Ovary (tissue), 9 donors: Measurements from ENCODE around the gene KIAA1143. TPM values are rescaled to one million over a fixed set of nuclear protein-coding genes. Genes with fewer than 3 reads are reported as not detected.

Source experiments
- DNase-seq, 5 donors: peaks; one replicate each; pipeline ENCODE4 v3.0.0-alpha.2; 2019 to 2020
- H3K27ac ChIP-seq, 2 donors: fragments of 200-600 bp; one replicate each; pipeline versions ENCODE4 v1.5.1 to v1.8.0; 2019 to 2022
- H3K27me3 ChIP-seq: fragments of 200-600 bp; one replicate; pipeline ENCODE4 v1.8.0; 2022
- H3K36me3 ChIP-seq: fragments of 200-600 bp; sonication (generic); one replicate; pipeline ENCODE4 v1.5.1; 2019
- H3K4me1 ChIP-seq: one replicate; pipeline ENCODE4 v1.8.1; 2013; ENCODE audit warnings: mild to moderate bottlenecking, moderate library complexity; ENCODE audit not compliant: insufficient read depth
- H3K4me3 ChIP-seq: fragments of 200-600 bp; sonication (generic); one replicate; pipeline ENCODE4 v1.5.1; 2017
- H3K9me3 ChIP-seq, 2 donors: fragments of 200-600 bp in 1 of 2; sonication (generic) in 1 of 2; one replicate each; pipeline versions ENCODE4 v1.5.1 to v1.8.1; 2013 to 2019; ENCODE audit warnings: mild to moderate bottlenecking in 1 of 2, moderate library complexity in 1 of 2
- EP300 ChIP-seq: sonication (generic); formaldehyde crosslinking; IDR thresholded peaks from one replicate; pipeline ENCODE4 v1.6.1; 2017; ENCODE audit warnings: antibody characterized with exemption
- POLR2A ChIP-seq: fragments of 450-650 bp; IDR thresholded peaks from one replicate; pipeline ENCODE4 v1.6.1; 2017; ENCODE audit warnings: antibody characterized with exemption, mild to moderate bottlenecking, moderate library complexity
- WGBS, 3 donors: extraction: QIAGEN DNeasy Blood & Tissue Kit in 1 of 3; methylation state at CpG; one replicate each; pipeline versions ENCODE4 v1.1.5 to v1.1.7; 2013 to 2017; 5-methylcytosine and 5-hydroxymethylcytosine counted together
- intact Hi-C, 4 donors: fragments of 100-400 bp; cut with DNase I; formaldehyde crosslinking; loops; one replicate each; pipeline versions ENCODE4 v1.11.0 to v1.15.1; 2022 to 2023
- polyA plus RNA-seq, 2 donors: library from polyadenylated mRNA; stranded (reverse); fragments of 200-250 nt in 1 of 2; fragments of 350-450 nt in 1 of 2; fragmentation: Illumina TruSeq in 1 of 2; extraction: RNeasy Lipid Tissue Mini Kit (QIAGEN cat#74804) in 1 of 2; gene quantifications; one replicate each; pipeline ENCODE4 v1.2.3, GENCODE V29; 2013 to 2014
- total RNA-seq, 7 donors: library from RNA; depleted of rRNA in 2 of 7; stranded (reverse); fragments of >200 nt in 2 of 7; fragmentation: NEBNext Ultra II Directional in 3 of 7; extraction: Animal tissue kit (Norgen Biotek cat#: 25700) in 3 of 7; gene quantifications; one replicate each; pipeline versions ENCODE4 v1.1.0 to v1.2.4, GENCODE V29; 2016 to 2023
- TF ChIP-seq, protein P1 (sequence below), 3 donors: fragments of 450-650 bp in 2 of 3; fragments of 200-600 bp in 1 of 3; IDR thresholded peaks; one replicate each; pipeline versions ENCODE4 v1.5.1 to v1.8.0; 2016 to 2022; ENCODE audit warnings: antibody characterized with exemption in 3 of 3, mild to moderate bottlenecking in 1 of 3
- donor health status: DM: no; HTN: no; CAD: no; lungs with moderate emphysema.
- donor health status: DM: no; HTN: no; CAD: no.
- donor health status: Bipolar disorder and iron deficiency.
- donor health status: DM: yes; HTN: yes; CAD: no.
- donor health status: DM: no; HTN: no; CAD: no.
- donor health status: DM: yes; HTN: yes; CAD: no.

Gene KIAA1143
- total and polyA plus RNA-seq, 9 donors = 22.4 to 55.4 (median 37.3) TPM

DNA sequence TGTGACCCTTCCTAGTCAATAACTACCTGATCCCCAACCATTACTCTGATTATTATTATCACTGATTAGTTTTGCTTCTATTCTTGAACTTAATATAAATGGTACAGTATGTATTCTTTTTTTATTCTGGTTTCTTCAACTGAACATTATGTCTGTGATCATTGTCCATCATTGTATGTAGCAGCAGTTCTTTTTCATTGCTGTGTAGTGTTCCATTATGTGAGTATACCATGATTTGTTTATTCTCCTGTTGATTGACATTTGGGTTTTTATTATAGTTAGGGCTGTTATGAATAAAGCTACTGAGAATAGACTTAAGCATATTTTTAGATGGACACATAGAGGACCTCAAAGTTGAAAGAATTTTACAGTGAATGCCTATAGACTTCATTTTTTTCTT, 2.8 kb upstream of the KIAA1143 start:
- no peak for TF ChIP-seq POLR2A
- no peak for TF ChIP-seq EP300
- TF ChIP-seq, protein P1, sequence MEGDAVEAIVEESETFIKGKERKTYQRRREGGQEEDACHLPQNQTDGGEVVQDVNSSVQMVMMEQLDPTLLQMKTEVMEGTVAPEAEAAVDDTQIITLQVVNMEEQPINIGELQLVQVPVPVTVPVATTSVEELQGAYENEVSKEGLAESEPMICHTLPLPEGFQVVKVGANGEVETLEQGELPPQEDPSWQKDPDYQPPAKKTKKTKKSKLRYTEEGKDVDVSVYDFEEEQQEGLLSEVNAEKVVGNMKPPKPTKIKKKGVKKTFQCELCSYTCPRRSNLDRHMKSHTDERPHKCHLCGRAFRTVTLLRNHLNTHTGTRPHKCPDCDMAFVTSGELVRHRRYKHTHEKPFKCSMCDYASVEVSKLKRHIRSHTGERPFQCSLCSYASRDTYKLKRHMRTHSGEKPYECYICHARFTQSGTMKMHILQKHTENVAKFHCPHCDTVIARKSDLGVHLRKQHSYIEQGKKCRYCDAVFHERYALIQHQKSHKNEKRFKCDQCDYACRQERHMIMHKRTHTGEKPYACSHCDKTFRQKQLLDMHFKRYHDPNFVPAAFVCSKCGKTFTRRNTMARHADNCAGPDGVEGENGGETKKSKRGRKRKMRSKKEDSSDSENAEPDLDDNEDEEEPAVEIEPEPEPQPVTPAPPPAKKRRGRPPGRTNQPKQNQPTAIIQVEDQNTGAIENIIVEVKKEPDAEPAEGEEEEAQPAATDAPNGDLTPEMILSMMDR (IDR thresholded peaks at IDR 0.05) = no peak
- H3K4me3 ChIP-seq = no peak overlapping the region
- H3K4me1 ChIP-seq = peaks cover 3% of the 10 kb centered on the region
- H3K27ac ChIP-seq = no peak overlapping the region
- no peaks in the 10 kb centered on the region for H3K27me3 ChIP-seq
- H3K36me3 ChIP-seq = no peaks in the 10 kb centered on the region
- no peaks in the 10 kb centered on the region for H3K9me3 ChIP-seq
- intact Hi-C loops = no loop called here
- no peak for DNase-seq

DNA sequence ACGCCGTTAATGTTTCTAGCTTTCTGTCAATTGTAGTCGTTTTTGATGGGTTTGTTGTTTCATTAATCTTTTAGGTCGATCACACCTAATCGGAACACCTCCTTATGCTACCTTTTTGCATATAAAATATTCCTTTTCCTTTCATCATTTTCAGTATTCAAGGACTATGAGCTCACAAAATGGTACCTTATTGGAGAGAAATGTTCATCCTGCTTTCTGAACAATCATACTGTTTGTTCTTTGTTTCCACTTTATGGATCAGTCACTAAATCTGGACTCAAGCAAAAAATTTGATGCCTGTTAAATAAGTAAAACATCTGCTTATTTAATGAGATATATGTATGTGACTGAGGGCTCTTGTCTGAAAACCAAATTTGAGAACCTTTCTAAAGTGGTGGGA, 1.3 kb upstream of the KIAA1143 start:
- H3K27ac ChIP-seq = no peak overlapping the region
- no peak for DNase-seq
- no peaks in the 10 kb centered on the region for H3K27me3 ChIP-seq
- H3K9me3 ChIP-seq = peaks cover 0 to 4% of the 10 kb centered on the region in 2 donors
- no peaks in the 10 kb centered on the region for H3K36me3 ChIP-seq
- H3K4me1 ChIP-seq = peaks cover 3% of the 10 kb centered on the region
- no peak overlapping the region for H3K4me3 ChIP-seq
- intact Hi-C loops = no loop called here
- TF ChIP-seq POLR2A (no peak), EP300 (no peak)
- TF ChIP-seq, protein P1 (IDR thresholded peaks at IDR 0.05) = no peak
- WGBS, 3 donors = 29 to 41% (median 30%) methylated on average over 5 of the region's 5 CpGs

DNA sequence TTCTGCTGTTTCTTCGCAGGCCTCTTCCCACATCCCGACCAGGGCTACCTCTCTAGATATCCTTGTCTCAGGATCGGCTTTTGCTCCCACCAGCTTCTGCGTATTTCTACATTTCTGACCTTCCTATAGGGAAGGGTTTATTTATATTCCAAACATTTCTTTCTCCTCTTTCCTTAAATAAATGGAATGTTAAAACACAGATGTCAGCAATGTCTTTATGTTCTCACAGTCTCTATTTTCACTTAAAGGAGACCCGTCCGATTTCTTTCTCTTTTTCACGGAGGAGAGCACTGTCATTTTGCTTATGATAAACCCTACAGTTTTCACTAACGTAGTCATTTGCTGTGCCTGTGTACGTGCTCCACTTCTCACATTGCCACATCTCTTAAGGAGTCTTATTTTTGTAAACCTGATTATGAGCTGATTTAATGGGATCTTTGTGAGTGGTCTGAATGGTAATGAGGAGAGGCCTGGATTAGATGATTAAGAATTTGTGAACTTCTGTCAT, 805 bp upstream of the KIAA1143 start:
- intact Hi-C loops = no loop called here
- WGBS, 3 donors = 1 to 3% (median 1%) methylated on average over 9 of the region's 9 CpGs
- no peak for DNase-seq
- Histone ChIP-seq H3K27ac (no peak overlapping the region), H3K4me3 (peak overlapping the region; percentile 87), H3K4me1 (peaks cover 3% of the 10 kb centered on the region), H3K27me3 (no peaks in the 10 kb centered on the region), H3K36me3 (no peaks in the 10 kb centered on the region), H3K9me3 (peaks cover 0 to 4% of the 10 kb centered on the region in 2 donors)
- TF ChIP-seq, protein P1 (IDR thresholded peaks at IDR 0.05) = no peak
- TF ChIP-seq EP300 (no peak), POLR2A (no peak)

DNA sequence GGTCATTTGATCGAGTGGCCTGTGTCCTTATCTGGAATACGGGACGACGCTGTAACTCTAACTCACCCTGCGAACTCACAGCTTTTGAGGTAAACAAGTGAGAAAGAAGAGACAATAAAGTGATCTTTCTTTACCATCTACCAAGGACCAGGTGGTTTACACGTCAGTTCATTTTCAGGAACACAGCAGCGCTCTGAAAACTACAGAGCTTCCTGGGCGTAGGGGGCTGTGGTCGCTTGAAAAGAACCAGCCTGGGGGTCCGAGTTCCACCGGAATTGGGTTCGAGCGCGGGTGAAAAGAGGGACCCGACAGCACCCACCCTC, 357 bp downstream of the KIAA1143 start:
- intact Hi-C loops = no loop called here

More for the DNA sequence above, 357 bp downstream of the KIAA1143 start:
- peaks cover 0 to 4% of the 10 kb centered on the region in 2 donors for H3K9me3 ChIP-seq
- TF ChIP-seq EP300 (no peak), POLR2A (no peak)
- TF ChIP-seq, protein P1 (IDR thresholded peaks at IDR 0.05) = no peak
- H3K27me3 ChIP-seq = no peaks in the 10 kb centered on the region
- H3K4me1 ChIP-seq = peaks cover 3% of the 10 kb centered on the region
- WGBS, 3 donors = 1 to 2% (median 2%) methylated on average over 15 of the region's 15 CpGs
- H3K36me3 ChIP-seq = no peaks in the 10 kb centered on the region
- no peak overlapping the region for H3K27ac ChIP-seq
- DNase-seq = no peak
- H3K4me3 ChIP-seq = peak overlapping the region; percentile 87
